GM18861 (cell line): ENCODE data around the gene ALDH3A2.
"Not testable (repeated sequence)": the region's sequence is repeated elsewhere in the genome, so short reads cannot be mapped to it uniquely, and the experiment has no call there.

ENCODE experiments used
- ATAC-seq: cut with Tn5 transposase; IDR thresholded peaks from one replicate; pipeline ENCODE4 v1.9.1; 2021; ENCODE audit not compliant: unreplicated experiment

The ALDH3A2 gene

DNA sequence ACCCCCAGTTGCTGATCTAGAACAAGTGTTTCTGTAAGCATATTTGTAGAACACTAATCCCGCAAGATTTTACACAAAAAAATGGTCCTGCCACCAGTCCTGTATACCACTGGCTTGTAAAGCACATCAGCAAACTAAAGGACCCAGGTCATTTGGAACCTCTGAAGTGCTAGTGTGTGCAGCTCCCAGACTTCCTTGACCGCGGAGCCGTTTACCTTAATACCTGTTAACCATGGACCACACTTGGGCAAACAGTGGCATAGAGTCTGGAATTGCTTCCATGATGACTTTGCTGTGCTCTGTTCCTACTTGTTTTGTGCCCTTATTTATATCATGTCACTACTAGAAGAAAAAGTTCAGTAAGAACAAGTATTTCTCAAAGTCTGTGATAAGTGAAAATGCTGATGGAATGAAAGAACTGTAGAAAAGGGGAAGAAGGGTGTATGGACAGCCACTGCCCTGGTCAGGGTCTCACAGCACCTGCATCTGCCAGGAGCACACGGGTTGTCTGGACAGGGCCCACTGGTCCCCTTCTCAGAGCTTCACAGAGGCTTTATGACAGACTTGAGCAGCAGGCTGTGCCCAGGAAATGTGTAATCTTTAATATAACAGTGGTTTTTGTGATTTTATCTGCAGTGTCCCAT lies 29.3 kb downstream of the ALDH3A2 start:
- no peak for ATAC-seq

DNA sequence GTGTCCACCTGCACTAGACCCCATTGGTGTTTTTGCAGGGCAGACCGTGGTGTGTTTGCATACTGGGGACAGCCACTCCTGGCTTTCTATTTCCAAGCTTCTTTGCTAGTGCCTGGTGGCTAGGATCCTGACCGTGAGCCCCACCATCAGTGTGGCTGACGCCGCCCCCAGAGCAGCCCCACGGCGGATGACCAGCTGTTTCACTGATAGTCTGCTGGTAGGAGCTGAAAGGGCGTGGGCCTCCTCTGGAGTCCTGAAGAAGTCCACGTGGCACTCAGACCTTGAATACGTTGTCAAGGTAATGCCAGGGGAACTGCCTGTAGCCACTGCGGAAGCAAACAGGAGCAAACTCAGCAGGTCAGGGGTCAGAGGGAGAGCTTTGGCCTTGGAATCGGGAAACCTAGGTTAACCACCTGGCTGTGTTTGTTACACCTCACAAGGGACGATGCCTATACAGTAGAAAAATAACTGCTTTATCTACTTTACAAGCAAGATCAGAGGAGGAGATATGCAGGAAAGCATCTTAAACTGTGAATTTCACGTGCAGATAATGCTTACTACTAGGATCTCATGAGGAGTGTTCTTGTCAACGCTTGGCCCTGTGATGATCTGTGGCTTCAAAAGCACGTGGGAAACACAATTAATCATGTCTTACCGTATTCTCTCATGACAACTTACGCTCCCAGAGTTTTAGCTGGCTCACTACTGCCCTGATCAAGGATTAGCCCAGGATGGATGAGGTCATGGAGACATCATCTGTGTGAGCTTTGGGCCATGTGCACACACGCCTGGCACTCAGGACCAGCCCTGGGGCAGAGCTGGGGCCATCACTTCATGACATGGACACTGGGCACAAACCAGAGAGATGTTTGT lies 30.3 kb downstream of the ALDH3A2 start:
- no peak for ATAC-seq

DNA sequence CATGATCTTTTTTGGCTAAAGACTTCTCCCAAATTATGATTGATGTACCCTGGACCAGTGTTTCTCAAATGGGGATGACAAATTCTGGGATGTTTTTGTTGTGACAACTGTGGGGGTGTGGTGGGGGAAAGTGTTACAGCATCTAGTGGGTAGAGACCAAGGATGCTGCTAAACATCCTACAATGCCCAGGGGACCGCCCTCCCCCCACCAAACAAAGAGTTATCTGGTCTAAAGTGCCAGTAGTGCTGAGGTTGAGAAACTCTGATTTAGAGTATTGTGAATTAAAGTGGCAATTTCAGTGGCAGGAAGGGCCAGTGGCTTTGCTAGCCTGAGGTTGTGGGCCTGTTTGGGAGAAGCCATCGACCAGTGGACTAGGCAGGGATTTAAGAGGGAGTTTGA lies 34.6 kb downstream of the ALDH3A2 start:
- ATAC-seq = no peak

DNA sequence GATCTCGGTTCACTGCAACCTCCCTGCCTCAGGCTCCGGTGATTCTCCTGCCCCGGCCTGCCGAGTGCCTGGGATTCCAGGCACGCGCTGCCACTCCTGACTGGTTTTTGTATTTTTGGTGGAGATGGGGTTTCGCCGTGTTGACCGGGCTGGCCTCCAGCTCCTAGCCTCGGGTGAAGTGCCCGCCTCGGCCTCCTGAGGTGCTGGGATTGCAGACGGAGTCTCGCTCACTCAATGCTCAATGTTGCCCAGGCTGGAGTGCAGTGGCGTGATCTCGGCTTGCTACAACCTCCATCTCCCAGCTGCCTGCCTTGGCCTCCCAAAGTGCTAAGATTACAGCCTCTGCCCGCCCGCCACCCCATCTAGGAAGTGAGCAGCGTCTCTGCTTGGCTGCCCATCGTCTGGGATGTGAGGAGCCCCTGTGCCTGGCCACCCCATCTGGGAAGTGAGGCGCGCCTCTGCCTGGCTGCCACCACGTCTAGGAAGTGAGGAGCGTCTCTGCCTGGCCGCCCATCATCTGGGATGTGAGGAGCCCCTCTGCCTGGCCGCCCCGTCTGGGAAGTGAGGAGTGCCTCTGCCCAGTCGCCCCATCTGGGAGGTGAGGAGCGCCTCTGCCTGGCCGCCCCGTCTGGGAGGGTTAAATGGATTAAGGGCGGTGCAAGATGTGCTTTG lies 36.5 kb downstream of the ALDH3A2 start:
- ATAC-seq = not testable (repeated sequence)

DNA sequence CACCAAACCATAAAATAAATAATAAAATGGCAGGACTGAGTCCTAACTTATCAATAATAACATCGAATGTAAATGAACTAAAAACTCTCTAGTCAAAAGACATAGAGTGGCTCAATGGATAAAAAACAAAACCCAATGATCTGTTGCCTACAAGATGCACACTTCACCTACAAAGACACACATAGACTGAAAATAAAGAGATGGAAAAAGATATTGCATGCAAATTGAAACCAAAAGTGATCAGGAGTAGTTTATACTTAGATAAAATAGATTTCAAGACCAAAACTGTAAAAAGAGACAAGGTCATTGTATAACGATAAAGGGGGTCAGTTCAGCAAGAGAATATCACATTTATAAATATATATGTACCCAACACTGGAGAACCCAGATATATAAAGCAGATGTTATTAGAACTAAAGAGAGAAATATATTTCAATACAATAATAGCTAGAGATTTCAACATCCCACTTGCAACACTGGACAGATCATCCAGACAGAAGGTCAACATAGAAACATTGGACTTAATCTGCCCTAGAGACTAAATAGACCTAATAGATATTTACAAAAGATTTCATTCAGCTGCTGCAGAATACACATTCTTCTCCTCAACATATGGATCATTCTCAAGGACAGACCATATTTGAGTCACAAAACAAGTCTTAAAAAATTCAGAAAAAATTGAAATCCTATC lies 38.0 kb downstream of the ALDH3A2 start:
- no peak for ATAC-seq

DNA sequence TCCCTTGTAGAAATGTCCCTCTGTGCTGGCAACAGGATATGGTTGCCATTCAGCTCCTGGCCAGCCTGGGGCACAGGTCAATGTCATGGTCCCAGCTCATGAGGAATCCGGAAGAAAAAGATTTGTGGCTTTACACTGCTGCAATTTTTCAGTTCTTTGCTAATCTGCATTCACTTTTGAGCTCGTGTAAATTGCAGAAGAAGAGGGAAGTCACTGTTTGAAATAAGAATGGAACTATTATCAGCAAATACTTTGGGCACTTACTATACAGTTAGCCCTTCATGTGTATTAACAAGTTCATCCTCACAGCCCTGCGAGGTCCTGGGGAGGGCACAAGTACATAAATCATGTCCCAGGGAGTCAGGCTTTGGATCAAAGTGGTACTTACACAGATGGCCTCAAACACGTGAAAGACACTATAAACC lies 53.7 kb downstream of the ALDH3A2 start:
- no peak for ATAC-seq

DNA sequence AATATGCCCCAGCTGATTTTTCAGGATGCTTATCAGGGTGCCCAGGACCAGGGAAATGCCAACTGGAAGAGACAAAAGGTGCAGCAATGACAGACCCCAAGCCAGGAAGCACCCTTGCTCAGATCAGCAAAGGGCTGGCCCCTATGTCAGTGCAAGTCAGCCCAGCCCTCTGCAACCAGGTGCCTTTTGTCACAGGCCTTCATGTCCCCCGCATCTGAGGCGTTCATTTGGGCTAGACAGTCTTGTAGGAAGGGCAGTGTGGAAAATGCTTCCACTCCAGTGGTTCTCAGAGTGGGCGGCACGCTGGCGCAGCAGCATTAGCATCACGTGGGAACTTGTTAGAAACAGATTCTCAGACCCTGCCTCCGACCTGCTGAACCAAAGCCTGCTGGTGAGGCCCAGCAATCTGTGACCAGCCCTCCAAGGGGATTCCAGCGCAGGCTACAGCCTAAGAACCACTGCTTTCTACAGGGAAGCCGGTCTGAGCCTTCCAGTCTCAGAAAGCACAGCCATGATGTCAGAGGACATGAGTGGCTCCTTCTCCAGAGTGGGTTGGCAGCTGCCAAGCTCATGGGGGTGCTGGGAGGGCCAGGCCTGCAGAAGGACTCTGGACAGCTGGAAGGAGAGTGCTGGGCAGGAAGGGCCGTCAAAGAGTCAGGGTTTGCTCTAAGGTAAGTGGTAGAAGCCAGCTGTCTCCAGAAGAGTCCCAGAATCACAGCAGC lies 54.7 kb downstream of the ALDH3A2 start:
- ATAC-seq = no peak

DNA sequence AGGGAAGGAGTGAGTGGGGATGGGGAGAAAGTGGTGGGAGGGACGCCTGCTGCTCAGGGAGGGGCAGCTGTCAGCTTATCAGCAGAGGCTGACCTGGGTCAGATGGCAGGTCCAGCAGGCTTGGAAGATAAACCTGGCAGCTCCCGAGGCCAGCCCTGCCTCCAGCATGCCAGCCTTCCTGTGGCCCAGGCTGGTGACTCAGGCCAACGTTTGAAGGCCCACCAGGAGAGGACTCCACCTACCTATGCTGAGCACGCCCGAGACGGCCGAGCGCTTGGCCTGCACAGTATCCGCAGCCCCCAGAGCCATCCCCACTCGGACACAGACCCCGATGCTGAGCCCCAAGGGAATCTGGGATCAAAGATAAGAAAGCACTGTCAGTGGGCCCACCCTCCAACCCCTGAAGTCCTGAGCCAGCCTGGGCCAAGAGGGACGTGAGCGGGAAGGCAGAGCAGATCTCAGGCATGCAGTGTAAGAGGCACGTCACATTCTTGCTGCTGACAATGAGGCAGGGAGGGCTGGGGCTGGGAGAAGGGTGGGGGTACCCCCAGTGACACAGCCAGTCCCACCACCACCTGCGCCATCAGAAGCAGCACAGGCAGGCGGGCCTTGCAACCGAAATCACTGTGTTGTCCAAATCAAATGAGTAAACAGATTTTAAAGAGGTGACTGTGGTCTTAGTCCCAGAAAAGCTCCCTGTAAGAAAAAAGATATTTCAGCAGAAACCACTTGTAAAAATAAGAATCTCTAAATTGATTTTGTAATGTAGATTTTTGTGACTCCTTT lies 55.5 kb downstream of the ALDH3A2 start:
- ATAC-seq = no peak

DNA sequence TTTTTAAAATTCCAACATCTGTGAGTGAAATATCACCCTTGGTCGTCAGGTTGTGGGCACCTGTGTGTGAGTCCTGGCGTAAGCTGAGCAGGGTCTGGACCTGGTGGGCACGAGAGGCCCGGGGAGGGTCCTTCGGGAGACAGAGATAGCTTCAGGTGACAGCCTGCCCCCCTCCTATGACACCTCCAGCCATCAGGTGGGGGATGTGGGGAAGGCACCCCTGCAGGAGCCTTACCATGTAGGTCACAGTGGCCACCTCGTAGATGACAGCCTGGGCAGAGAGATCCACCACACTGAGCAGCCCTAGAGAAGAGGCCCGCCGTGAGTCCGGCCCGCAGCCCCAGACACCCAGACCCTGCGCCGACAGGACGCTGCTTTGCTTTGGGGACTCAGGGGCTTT lies 56.6 kb downstream of the ALDH3A2 start:
- ATAC-seq = no peak

DNA sequence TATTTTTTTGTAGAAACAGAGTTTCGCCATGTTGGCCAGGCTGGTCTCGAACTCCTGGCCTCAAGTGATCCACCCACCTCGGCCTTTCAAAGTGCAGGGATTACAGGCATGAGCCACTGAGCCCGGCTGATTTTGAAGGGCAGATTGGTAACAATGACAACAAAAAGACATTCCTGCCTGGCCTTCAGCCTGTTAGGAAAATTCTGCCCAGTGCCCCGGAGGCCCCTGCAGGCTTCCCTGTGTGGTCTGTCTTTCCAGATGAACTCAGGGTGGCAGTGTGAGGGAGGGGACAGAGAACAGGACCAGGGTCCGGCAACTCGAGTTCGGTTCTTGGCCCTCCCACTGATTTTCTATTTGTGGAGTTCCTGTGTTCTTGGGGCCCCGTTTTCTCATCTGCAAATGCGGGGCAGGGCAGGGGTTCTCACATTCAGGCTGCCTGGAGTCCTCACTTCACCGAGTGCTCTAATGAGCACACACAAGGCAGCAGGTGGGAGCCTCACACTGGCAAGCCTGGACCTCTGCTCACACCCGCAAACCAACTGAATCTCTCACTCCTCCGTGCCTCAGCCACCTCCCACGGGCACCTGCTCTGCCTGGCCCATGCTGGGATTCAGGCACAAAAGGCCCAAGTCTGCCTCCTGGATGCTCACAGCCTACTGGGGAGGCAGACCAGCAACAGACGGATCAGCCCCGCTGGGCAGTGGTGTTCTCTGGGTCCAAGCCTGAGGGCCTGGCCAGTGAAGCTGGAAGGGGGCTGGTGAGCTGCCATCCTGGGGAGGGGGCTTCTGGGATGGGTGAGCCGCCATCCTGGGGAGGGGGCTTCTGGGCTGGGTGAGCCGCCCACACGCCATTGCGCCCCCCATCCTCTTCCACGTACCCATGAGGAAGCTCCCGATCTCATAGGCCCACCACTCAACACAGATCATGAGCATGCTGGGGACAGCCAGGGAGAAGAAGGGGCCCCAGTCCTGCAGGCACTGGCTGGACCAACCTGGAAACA lies 57.5 kb downstream of the ALDH3A2 start:
- ATAC-seq = no peak

DNA sequence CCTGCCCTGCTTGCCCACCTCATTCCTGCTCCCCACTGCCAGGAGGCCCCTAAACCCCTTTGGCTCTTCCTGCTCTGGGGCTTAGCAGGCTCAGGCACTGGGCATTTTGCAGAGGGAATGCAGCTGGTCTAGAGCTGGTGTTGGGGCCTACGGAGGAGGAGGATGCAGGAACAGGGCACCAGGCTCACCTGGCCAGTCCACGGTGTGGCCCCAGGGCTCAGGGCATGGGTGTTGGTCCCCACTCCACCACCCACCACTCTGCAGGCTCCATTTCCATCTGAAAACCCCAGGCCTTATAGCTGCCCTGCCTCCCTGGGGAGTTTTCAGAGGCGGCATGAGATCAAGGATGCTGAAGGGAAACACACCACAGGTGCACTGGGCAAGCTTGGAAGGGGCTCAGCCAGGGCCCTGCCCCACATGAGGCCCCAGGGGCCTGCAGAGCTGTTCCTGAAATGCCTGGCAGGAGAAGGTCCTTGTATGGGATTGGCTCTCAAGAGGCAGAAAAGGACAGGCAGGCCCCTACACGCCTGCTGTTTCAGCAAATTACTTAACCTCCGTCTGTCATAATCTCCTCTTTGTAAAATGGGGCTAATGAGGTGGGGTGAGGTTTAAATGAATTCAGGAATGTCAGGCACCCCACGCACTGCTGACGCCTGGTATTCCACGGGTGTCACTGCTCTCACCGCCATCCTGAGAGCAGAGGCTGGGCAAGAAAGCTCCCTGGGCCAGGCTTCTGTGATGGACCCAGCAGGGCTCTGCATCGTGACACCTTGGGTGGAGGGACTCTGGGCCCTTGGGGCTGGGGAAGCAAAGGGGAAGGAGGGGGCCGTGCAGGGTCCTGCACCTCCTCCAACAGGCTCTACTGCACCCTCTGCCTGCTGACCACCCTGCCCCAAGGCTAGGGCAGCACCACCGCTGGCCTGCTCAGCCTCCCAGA lies 58.5 kb downstream of the ALDH3A2 start:
- no peak for ATAC-seq

DNA sequence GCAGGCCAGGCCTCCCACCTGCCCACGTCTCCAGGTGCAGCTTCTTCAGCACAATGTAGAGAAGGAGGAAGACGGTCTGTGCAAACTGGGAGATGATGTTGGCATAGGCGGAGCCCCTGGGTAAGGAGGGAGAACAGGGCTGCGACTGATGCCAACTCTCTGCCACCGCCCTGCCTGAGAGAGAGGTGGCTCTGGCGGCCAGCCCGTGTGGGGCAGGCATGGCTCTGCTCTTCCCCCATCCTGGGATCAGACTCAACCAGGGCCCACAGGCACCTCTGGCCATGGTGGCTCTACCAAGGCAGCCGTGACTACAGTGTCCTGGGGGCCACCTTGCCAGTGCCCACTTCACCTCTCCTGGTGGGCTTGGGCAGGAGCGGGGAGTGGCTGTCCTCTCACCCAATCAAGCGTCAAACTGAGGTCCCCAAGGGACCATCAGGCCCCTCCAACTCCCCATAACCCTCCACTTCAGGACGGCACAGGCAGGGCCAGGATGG lies 59.2 kb downstream of the ALDH3A2 start:
- no peak for ATAC-seq

DNA sequence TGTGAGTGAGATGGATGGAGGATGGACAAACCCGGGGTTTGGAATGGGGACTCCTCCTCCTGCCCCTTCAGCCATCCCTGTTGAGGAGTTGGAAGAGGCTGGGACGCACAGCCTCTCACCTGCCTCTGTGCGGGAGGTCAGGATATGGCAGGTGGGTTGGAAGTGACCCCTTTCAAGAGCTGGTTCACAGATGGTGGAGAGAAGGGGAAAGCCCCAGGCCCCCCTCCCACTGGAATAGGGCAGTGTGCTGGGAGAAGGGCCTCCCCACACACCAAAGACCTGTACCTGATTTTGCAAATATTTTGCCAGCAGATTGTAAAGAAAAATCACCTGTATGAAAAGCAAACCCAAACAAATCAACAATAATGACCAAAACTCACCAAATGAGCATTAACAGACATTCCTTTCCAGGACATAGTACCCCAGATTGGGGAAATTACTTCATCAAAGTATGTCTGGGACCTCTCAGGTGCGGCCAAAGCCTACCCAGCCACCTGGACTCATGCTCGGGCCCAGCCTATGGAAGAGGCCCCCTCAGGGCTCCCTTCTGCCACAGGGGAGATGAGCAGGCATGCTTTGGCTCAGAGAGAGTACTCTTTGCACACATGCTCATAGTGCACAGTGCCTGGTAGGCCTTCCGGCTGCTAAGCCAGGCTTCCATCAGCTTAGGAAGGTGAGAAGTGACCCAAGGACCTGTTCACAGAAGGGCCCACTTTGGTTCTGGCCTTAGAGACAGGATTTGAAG lies 60.1 kb downstream of the ALDH3A2 start:
- no peak for ATAC-seq

DNA sequence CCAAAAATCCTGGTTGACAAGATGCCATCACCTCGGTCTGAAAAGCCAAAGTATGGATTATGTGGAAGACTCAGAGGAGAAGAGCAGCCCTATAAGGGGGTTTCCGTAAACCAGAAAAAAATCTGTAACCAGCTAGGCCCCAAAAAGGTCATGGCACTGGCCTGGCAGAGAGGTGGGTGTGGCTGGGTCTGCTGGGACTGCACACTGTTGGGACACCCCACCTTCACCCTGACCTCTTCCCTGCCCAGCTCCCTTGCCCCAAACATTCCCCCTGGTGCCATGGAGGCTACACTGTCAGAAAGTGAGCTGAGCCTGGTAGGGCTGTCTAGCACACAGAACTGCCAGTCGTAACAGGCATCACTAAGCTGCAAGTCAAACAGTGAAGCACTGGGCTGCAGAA lies 61.3 kb downstream of the ALDH3A2 start:
- no peak for ATAC-seq

DNA sequence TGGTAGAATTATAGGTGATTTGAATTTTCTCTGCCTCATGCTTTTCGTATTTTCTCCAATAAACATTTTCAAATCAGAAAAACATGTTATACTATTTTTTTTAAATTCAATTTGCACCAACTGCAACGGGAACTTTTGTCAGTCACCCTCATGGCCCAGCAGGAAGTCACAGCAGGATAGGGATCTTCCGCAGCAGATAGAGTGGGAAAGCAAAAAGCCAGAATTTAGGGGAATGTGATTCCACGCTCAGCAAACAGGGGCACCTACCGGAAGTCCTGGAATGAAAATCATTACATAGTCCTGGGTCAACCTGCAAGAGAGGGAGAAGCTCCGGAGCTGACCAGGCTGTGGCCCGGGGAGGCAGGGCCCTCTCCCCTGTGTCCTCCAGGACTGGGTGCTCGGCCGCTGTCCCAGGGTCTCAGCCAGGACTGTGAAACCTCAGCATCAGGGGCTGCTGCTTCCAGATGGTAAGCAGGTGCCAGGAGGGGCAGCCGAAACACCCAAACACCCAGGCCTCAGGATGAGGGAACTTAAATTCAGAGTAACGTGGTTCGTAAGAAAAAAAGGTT lies 64.0 kb downstream of the ALDH3A2 start:
- ATAC-seq = no peak

DNA sequence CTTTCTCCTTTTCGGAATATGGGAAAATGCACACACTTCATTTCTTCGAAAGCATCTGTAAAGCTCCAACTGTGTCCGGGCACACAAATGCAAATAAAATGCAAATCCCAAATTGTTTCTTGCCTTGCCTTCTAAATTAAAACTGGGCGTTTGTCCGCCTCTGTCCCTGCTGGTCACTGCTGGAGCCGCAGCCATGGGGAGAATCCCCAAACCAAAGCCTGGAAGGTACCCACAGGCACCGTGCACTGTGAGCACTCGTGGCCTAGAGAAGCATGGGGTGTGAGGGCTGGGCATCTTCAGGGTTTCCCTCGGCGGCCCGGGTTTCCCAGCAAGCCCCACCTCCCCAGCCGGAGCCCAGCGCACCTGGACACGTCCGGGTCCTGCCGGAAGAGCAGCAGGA lies 64.9 kb downstream of the ALDH3A2 start:
- no peak for ATAC-seq
